T-helper 2 cell treated with Interferon-gamma antibody and Interleukin-4, amounts not matched to agents 100 ng/mL and 5 ng/mL, for 36 hours (primary cell): ENCODE measurements around the gene UBE2F. TPM values are rescaled to one million over a fixed set of nuclear protein-coding genes. Genes with fewer than 3 reads are reported as not detected.
"Not testable (repeated sequence)": the region's sequence is repeated elsewhere in the genome, so short reads cannot be mapped to it uniquely, and the experiment has no call there.

Experiments used
- intact Hi-C: fragments of 100-400 bp; cut with micrococcal nuclease; formaldehyde crosslinking; loops from one replicate; pipeline ENCODE4 v1.15.1; 2023
- total RNA-seq: library from RNA; stranded (reverse); gene quantifications from 2 replicates; pipeline ENCODE4 v1.2.3, GENCODE V29; 2022

UBE2F gene
- total RNA-seq, 1 donor from 2014 or later: 92.7 TPM

- intact Hi-C loops: no loop called here
Measured at GRCh38 chr2:237977380-237977779, 10.6 kb downstream of the UBE2F start.

GRCh38 chr2:237978058-237978712 is 11.4 kb downstream of the UBE2F start:
- intact Hi-C loops: no loop called here

GRCh38 chr2:237979331-237979730 is 12.5 kb downstream of the UBE2F start:
- intact Hi-C loops: no loop called here

GRCh38 chr2:237980087-237980486 is 13.3 kb downstream of the UBE2F start:
- intact Hi-C loops: no loop called here

- intact Hi-C loops: no loop called here
Measured at GRCh38 chr2:237980751-237981150, 13.9 kb downstream of the UBE2F start.

- intact Hi-C loops: not testable (repeated sequence)
Measured at GRCh38 chr2:237981621-237982020, 14.8 kb downstream of the UBE2F start.

GRCh38 chr2:237982039-237982725 is 15.4 kb downstream of the UBE2F start:
- intact Hi-C loops: no loop called here

GRCh38 chr2:237983922-237984321 is 17.1 kb downstream of the UBE2F start:
- intact Hi-C loops: no loop called here

GRCh38 chr2:237987268-237987667 is 20.5 kb downstream of the UBE2F start:
- intact Hi-C loops: no loop called here

GRCh38 chr2:237993701-237994100 is 26.9 kb downstream of the UBE2F start:
- intact Hi-C loops: no loop called here

GRCh38 chr2:237995036-237995435 is 28.2 kb downstream of the UBE2F start:
- intact Hi-C loops: no loop called here

GRCh38 chr2:237996021-237996593 is 29.3 kb downstream of the UBE2F start:
- intact Hi-C loops: no loop called here

GRCh38 chr2:237997521-237997920 is 30.7 kb downstream of the UBE2F start:
- intact Hi-C loops: no loop called here

GRCh38 chr2:237998530-237998929 is 31.7 kb downstream of the UBE2F start:
- intact Hi-C loops: loop anchor here (1.0 kb wide), 2 partner anchors 30 to 62 kb away; no protein-coding TSS in a partner anchor

GRCh38 chr2:238003234-238004031 is 36.6 kb downstream of the UBE2F start:
- intact Hi-C loops: loop anchor here (5.0 kb wide), 1 partner anchor 566 kb away; no protein-coding TSS in a partner anchor

- intact Hi-C loops: loop anchor here (5.0 kb wide), 1 partner anchor 567 kb away; no protein-coding TSS in a partner anchor
Measured at GRCh38 chr2:238004077-238004830, 37.4 kb downstream of the UBE2F start.

- intact Hi-C loops: no loop called here
Measured at GRCh38 chr2:238005528-238005927, 38.7 kb downstream of the UBE2F start.

- intact Hi-C loops: no loop called here
Measured at GRCh38 chr2:238006510-238006909, 39.7 kb downstream of the UBE2F start.

- intact Hi-C loops: no loop called here
Measured at GRCh38 chr2:238007924-238008323, 41.1 kb downstream of the UBE2F start.

- intact Hi-C loops: no loop called here
Measured at GRCh38 chr2:238009563-238009962, 42.7 kb downstream of the UBE2F start.

GRCh38 chr2:238010572-238010971 is 43.8 kb downstream of the UBE2F start:
- intact Hi-C loops: no loop called here
